HepG2 (cell line): ENCODE results near the gene RIPPLY2. TPM values are rescaled to one million over a fixed set of nuclear protein-coding genes. Genes with fewer than 3 reads are reported as not detected.
A peak's percentile ranks its signal among the peaks of the same experiment; 100 is the strongest.

Experiments
- ATAC-seq: fragments of 200-7000 bp; cut with Tn5 transposase; 3 replicates; pipeline ENCODE4 v1.9.1; 2020; ENCODE audit warnings: mild to moderate bottlenecking, moderate library complexity
- BruUV-seq: library from RNA; stranded (reverse); fragments of 400-500 nt; replicated peaks from 2 replicates; lab custom pipeline; 2021; lab: Mats Ljungman, UMichigan
- CTCF ChIA-PET: fragments of 300-600 bp; formaldehyde crosslinking; extraction: SDS; loops from one replicate; lab custom pipeline; 2021; ENCODE audit warnings: low total read pairs, inconsistent platforms, low intra/inter-chr PET ratio; lab: Yijun Ruan, JAX
- POLR2A ChIA-PET: fragments of 350-600 bp; sonication (Branson Sonifier 250); formaldehyde crosslinking; loops from one replicate; lab custom pipeline; 2020; ENCODE audit warnings: antibody characterized with exemption, inconsistent platforms; lab: Yijun Ruan, JAX
- DNase-seq: peaks from one replicate; pipeline ENCODE4 v3.0.0-alpha.2; 2015; ENCODE audit warnings: low spot score
- FAIRE-seq: peaks from 3 replicates; lab custom pipeline; 2011; peaks lifted over from hg19 to GRCh38; lab: Jason Lieb, UNC
- H2AFZ ChIP-seq: one replicate; pipeline ENCODE4 v1.6.1; 2011; ENCODE audit warnings: low read length, inconsistent platforms
- H3K27ac ChIP-seq: fragments of 300-600 bp; 3 replicates; pipeline ENCODE4 v1.8.0; 2011; ENCODE audit warnings: mixed run types, mild to moderate bottlenecking, mixed read lengths, low read length, inconsistent platforms; ENCODE audit not compliant: insufficient read depth; ENCODE audit errors: extremely low read length
- H3K27me3 ChIP-seq, 2 experiments: fragments of 200-600 bp in 1 of 2; 2 replicates in 1 of 2; 3 replicates in 1 of 2; pipeline versions ENCODE4 v1.6.0 to v1.8.0; 2011; ENCODE audit warnings: low read length in 2 of 2, mild to moderate bottlenecking in 2 of 2, moderate library complexity in 2 of 2, inconsistent platforms in 1 of 2; ENCODE audit not compliant: insufficient read depth in 2 of 2, control insufficient read depth in 1 of 2
- H3K36me3 ChIP-seq, 2 experiments: fragments of 200-600 bp in 1 of 2; replicated peaks in 1 of 2; 2 replicates in 1 of 2; 3 replicates in 1 of 2; pipeline versions ENCODE4 v1.5.1 to v1.8.0; 2011; ENCODE audit warnings: low read length in 2 of 2, inconsistent platforms in 1 of 2; ENCODE audit not compliant: insufficient read depth in 2 of 2, control insufficient read depth in 1 of 2
- H3K4me1 ChIP-seq: 2 replicates; pipeline ENCODE4 v1.5.1; 2012; ENCODE audit warnings: low read length, inconsistent platforms; ENCODE audit not compliant: insufficient read depth
- H3K4me2 ChIP-seq: 2 replicates; pipeline ENCODE4 v1.6.0; 2011; ENCODE audit warnings: low read depth, low read length, inconsistent platforms
- H3K4me3 ChIP-seq, 3 experiments: fragments of 200-600 bp in 1 of 3; sonication (generic), shearing (Covaris generic) in 1 of 3; replicated peaks in 1 of 3; 2 replicates each; pipeline ENCODE4 v1.5.1; 2011 to 2016; ENCODE audit warnings: low read length in 3 of 3, inconsistent platforms in 2 of 3, low read depth in 2 of 3, mild to moderate bottlenecking in 2 of 3, control low read depth in 1 of 3, mixed read lengths in 1 of 3; ENCODE audit not compliant: insufficient read depth in 1 of 3
- H3K79me2 ChIP-seq: one replicate; pipeline ENCODE4 v1.6.1; 2011; ENCODE audit warnings: low read length, inconsistent platforms; ENCODE audit not compliant: insufficient read depth
- H3K9ac ChIP-seq: 2 replicates; pipeline ENCODE4 v1.6.0; 2011; ENCODE audit warnings: mild to moderate bottlenecking, low read depth, low read length, inconsistent platforms; ENCODE audit not compliant: insufficient read depth
- H3K9me3 ChIP-seq: 2 replicates; pipeline ENCODE4 v1.5.1; 2012; ENCODE audit warnings: mild to moderate bottlenecking, low read length
- H4K20me1 ChIP-seq: 2 replicates; pipeline ENCODE4 v1.6.0; 2011; ENCODE audit warnings: inconsistent platforms, mild to moderate bottlenecking, low read length, moderate library complexity; ENCODE audit not compliant: insufficient read depth
- BRF2 ChIP-seq: sonication (generic); formaldehyde crosslinking; IDR thresholded peaks from 2 replicates; pipeline ENCODE4 v1.8.1; 2022; ENCODE audit warnings: mild to moderate bottlenecking, missing genetic modification reagents
- CREBL2 ChIP-seq: sonication (generic); formaldehyde crosslinking; IDR thresholded peaks from 2 replicates; pipeline ENCODE4 v1.8.1; 2023; ENCODE audit warnings: missing genetic modification reagents, mild to moderate bottlenecking, borderline replicate concordance
- GPN1 ChIP-seq: sonication (generic); formaldehyde crosslinking; IDR thresholded peaks from 2 replicates; pipeline ENCODE4 v1.5.1; 2020; ENCODE audit warnings: missing genetic modification reagents, borderline replicate concordance
- HNRNPK ChIP-seq: fragments of 200-400 bp; formaldehyde crosslinking; IDR thresholded peaks from 2 replicates; pipeline ENCODE4 v1.6.1; 2018; ENCODE audit warnings: low read length, low read depth, moderate library complexity, mild to moderate bottlenecking; ENCODE audit not compliant: poor library complexity, severe bottlenecking
- PCBP1 ChIP-seq: fragments of 200-400 bp; formaldehyde crosslinking; IDR thresholded peaks from 2 replicates; pipeline ENCODE4 v1.6.1; 2017; ENCODE audit warnings: mild to moderate bottlenecking, low read depth, low read length, borderline replicate concordance
- SIN3B ChIP-seq: fragments of 150-350 bp; IDR thresholded peaks from 2 replicates; pipeline ENCODE4 v1.6.1; 2014; ENCODE audit warnings: low read length
- SMARCC2 ChIP-seq: fragments of 450-650 bp; IDR thresholded peaks from 2 replicates; pipeline ENCODE4 v1.6.1; 2017; ENCODE audit warnings: antibody characterized with exemption, mild to moderate bottlenecking
- ZBTB10 ChIP-seq: sonication (generic); formaldehyde crosslinking; IDR thresholded peaks from 2 replicates; pipeline ENCODE4 v1.4.0; 2020; ENCODE audit warnings: missing genetic modification reagents, borderline replicate concordance
- in situ Hi-C: cut with HindIII; loops from 2 replicates; pipeline ENCODE4 v1.10.0; 2017; ENCODE audit warnings: low pct_unique_long_range_greater_than_20kb; ENCODE audit not compliant: extremely low pct_ligation_motif_present
- intact Hi-C: fragments of 100-400 bp; cut with micrococcal nuclease; formaldehyde crosslinking; loops from one replicate; pipeline ENCODE4 v1.10.0; 2022; ENCODE audit not compliant: unreplicated experiment
- polyA plus RNA-seq, 8 experiments: library from polyadenylated mRNA; depleted of rRNA in 3 of 8; stranded (reverse) in 7 of 8; unstranded in 1 of 8; fragments of >200 nt; fragmentation: Illumina TruSeq in 4 of 8; extraction: Trizol in 4 of 8; gene quantifications; 2 replicates each; pipeline versions ENCODE4 v1.2.1 to v1.2.3, GENCODE V29; 2011 to 2016; ENCODE audit warnings: low read depth in 4 of 8, missing spikeins in 1 of 8, mixed read lengths in 1 of 8; ENCODE audit not compliant: insufficient read depth in 1 of 8
- total RNA-seq, 5 experiments: library from RNA; depleted of rRNA; stranded (reverse); fragments of >200 nt; fragmentation: Illumina TruSeq; extraction: Trizol; gene quantifications; 2 replicates each; pipeline ENCODE4 v1.2.3, GENCODE V29; 2016; ENCODE audit warnings: low read depth in 1 of 5

The RIPPLY2 gene
- total and polyA plus RNA-seq, 2 of the 13 experiments (the other 11 are each of a cell fraction or from before 2014, with no cell fraction given), result not detected

- TF ChIP-seq CREBL2 (CRISPR knock-in tag), result no peak
- no peak for TF ChIP-seq GPN1 (CRISPR knock-in tag)
- no peak for TF ChIP-seq SMARCC2
- TF ChIP-seq BRF2 (CRISPR knock-in tag), result no peak
- TF ChIP-seq SIN3B, result no peak
These were observed 19.4 kb downstream of the RIPPLY2 start (continued) for GRCh38 chr6:83872386-83873118.

- no peaks in the 10 kb centered on the region for H3K36me3 ChIP-seq
- TF ChIP-seq HNRNPK (peak; percentile 97), ZBTB10 (CRISPR knock-in tag) (no peak), PCBP1 (peak; percentile 88; the same call in 1 of the 2 replicates)
- TF ChIP-seq, all 625 proteins: peak for 2
- ChIA-PET POLR2A (no interaction called here), CTCF (no interaction called here)
- in situ Hi-C loops (no loop called here), intact Hi-C loops (no loop called here)
- Histone ChIP-seq H3K27me3 (no peaks in the 10 kb centered on the region), H3K4me2 (no peak overlapping the region), H3K79me2 (peaks cover 1% of the 10 kb centered on the region), H3K9me3 (no peaks in the 10 kb centered on the region), H3K27ac (no peak overlapping the region), H4K20me1 (no peaks in the 10 kb centered on the region), H3K9ac (no peak overlapping the region), H3K4me3 (no peak overlapping the region), H2AFZ (no peak overlapping the region), H3K4me1 (peaks cover 4% of the 10 kb centered on the region)
- DNase-seq (no peak), FAIRE-seq (no peak), ATAC-seq (no peak)
- no TSS peak for BruUV-seq
These were observed 20.7 kb downstream of the RIPPLY2 start for GRCh38 chr6:83873869-83874268.
